MM.1S (cell line): ENCODE results near the gene GRAMD1B.

Experiments used
- CTCF ChIP-seq: fragments of 300-600 bp; sonication (generic); IDR thresholded peaks from 2 replicates; pipeline ENCODE4 v1.5.1; 2016; ENCODE audit warnings: antibody characterized with exemption, low read length, mixed read lengths
- EZH2 ChIP-seq: fragments of 300-600 bp; sonication (generic); optimal IDR thresholded peaks from 2 replicates; pipeline ENCODE3; 2017; ENCODE audit warnings: low read depth, mild to moderate bottlenecking, antibody characterized with exemption, low read length, mixed read lengths

DNA sequence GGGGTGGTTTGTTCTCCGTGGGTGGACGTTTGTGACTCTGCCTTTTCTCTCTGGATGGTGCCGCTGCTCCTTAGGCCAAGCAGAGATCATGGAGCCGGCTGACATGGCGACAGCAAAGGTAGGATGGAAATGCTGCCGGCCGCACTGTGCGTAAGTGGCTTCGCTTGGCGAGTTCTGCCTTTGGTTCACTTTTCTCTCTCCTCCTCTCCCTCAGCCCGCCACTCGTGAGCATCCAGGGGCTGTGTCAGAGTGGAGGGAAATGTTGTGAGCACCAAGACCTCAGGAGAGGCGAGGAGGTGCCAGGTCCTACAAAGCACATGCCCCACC lies 80.5 kb downstream of the GRAMD1B start:
- no peak for TF ChIP-seq CTCF
- no peak for TF ChIP-seq EZH2
